Measurements from ENCODE around the gene ADISSP. TPM values are rescaled to one million over a fixed set of nuclear protein-coding genes. Genes with fewer than 3 reads are reported as not detected.

Gene ADISSP
- total RNA-seq, 2 donors from 2014 or later: 7.8 to 20.4 TPM

DNA sequence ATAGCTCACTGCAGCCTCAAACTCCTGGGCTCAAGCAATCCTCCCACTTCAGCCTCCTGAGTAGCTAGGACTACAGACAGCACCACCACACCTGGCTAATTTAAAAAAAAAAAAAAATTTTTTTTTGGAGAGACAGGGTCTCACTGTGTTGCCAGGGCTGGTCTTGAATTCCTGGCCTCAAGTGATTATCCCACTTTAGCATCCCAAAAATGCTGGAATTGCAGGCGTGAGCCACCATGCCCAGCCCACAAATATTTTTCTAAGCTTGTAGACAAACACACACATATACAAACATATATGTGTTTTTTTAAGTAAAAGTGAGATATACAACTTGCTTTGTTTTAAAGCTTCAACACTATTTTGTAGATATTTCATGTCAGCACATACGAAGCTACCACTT lies 24.3 kb downstream of the ADISSP start:
- ATAC-seq (ENCODE audit: insufficient number of reproducible peaks, low FRiP score, low read depth) (no peak), DNase-seq (ENCODE audit: low spot score) (no peak)
- TF ChIP-seq, protein P1, sequence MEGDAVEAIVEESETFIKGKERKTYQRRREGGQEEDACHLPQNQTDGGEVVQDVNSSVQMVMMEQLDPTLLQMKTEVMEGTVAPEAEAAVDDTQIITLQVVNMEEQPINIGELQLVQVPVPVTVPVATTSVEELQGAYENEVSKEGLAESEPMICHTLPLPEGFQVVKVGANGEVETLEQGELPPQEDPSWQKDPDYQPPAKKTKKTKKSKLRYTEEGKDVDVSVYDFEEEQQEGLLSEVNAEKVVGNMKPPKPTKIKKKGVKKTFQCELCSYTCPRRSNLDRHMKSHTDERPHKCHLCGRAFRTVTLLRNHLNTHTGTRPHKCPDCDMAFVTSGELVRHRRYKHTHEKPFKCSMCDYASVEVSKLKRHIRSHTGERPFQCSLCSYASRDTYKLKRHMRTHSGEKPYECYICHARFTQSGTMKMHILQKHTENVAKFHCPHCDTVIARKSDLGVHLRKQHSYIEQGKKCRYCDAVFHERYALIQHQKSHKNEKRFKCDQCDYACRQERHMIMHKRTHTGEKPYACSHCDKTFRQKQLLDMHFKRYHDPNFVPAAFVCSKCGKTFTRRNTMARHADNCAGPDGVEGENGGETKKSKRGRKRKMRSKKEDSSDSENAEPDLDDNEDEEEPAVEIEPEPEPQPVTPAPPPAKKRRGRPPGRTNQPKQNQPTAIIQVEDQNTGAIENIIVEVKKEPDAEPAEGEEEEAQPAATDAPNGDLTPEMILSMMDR (IDR thresholded peaks at IDR 0.05): no peak
- Histone ChIP-seq H3K36me3 (no peaks in the 10 kb centered on the region), H3K27ac (no peak overlapping the region), H3K9me3 (no peaks in the 10 kb centered on the region), H3K4me3 (no peak overlapping the region), H3K4me1 (ENCODE audit: control insufficient read depth in 1 of 2, low read depth in 2 of 2) (no peaks in the 10 kb centered on the region), H3K27me3 (replicated peaks; ENCODE audit: insufficient read depth) (no peaks in the 10 kb centered on the region)

DNA sequence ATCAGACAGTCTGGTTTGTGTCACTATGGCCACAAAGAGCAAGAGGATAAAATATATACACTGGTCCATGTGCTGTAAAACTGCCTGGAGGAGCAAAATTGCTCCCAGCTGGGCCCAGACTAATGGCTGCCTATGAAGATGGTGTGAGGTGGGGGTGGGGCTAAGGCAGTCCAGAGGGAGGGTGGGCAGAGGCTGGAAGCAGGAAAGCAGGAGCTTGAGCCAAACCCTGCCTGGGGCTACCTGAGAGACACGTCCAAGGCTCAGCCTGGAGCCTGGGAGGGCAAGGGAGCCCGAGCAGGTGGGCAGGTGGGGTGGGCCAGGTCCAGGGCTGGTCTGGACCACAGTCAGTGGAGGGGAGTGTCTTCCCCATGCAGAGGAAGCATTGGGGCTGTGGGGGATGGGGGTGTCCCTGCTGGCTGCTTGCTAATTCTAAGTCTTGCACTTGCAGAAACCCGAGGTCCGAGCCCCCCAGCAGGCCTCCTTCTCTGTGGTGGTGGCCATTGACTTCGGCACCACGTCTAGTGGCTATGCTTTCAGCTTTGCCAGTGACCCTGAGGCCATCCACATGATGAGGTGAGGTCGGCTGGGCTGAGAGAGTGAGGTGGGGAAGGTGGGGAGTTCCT lies 25.6 kb downstream of the ADISSP start:
- Histone ChIP-seq H3K4me1 (ENCODE audit: control insufficient read depth in 1 of 2, low read depth in 2 of 2) (no peaks in the 10 kb centered on the region), H3K4me3 (no peak overlapping the region), H3K27me3 (replicated peaks; ENCODE audit: insufficient read depth) (no peaks in the 10 kb centered on the region), H3K9me3 (no peaks in the 10 kb centered on the region), H3K36me3 (no peaks in the 10 kb centered on the region), H3K27ac (no peak overlapping the region)
- ATAC-seq (ENCODE audit: insufficient number of reproducible peaks, low FRiP score, low read depth) (no peak), DNase-seq (ENCODE audit: low spot score) (no peak)
- TF ChIP-seq, protein P1 (IDR thresholded peaks at IDR 0.05): no peak

DNA sequence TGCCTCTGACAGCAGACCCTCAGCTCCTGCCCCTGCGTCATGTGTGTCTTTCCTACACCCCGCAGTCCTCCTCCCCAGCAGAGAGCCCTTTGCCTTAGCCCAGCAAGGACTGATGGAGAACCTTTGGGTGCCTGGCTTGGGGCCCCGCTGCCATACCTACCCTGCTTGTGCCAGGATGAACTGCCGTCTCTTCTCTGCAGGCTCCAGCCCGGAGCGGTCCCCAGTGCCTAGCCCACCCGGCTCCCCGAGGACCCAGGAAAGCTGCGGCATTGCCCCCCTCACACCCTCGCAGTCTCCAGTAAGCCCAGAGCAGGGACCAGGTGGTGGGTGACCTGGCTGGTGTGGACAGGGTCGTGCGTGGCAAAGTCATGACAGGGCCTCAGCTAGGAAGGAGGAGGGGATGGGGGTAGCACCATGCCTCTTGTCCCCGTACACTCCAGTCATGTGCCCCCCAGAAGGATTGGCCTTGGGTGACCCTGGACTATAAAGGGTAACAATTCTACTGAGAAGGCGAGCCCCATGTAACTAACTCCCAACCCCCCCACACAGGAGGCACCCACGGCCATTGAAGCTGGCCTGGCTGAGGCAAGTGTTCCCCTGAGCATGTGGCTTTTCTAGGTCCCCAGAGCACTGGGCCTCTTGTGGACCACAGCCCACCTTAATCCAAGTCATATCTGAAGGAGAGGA lies 26.8 kb downstream of the ADISSP start:
- Histone ChIP-seq H3K9me3 (no peaks in the 10 kb centered on the region), H3K27me3 (replicated peaks; ENCODE audit: insufficient read depth) (no peaks in the 10 kb centered on the region), H3K4me1 (ENCODE audit: control insufficient read depth in 1 of 2, low read depth in 2 of 2) (no peaks in the 10 kb centered on the region), H3K36me3 (no peaks in the 10 kb centered on the region), H3K4me3 (no peak overlapping the region), H3K27ac (no peak overlapping the region)
- TF ChIP-seq, protein P1 (IDR thresholded peaks at IDR 0.05): no peak
- DNase-seq (ENCODE audit: low spot score): no peak
- no peak for ATAC-seq (ENCODE audit: insufficient number of reproducible peaks, low FRiP score, low read depth)

DNA sequence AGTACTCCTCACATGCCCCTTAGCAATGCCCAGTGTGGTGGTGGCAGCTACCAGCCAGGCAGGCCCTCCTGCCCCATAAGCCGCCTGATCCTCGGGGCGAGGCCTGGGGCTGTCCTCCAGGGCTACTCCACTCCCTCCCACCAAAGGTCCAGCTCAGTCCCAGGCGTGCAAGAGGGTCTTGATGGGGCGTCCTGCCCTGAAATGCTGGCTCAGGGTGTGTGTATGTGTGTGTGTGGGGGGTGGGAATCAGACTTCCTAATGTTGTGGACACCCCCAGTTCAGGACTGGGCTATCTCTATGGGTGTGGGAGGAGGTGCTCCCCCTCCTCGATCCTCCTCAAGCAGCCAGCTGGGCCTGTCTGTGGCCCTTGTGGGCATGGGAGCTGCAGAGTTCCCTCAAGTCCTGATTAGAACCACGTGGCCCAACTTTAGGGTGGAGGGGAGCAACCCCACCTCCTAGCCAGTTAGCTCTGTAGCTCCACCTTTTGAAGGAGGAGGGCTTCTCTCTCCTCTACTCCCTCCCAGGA lies 27.6 kb downstream of the ADISSP start:
- no peaks in the 10 kb centered on the region for H3K9me3 ChIP-seq
- ATAC-seq (ENCODE audit: insufficient number of reproducible peaks, low FRiP score, low read depth): no peak
- H3K36me3 ChIP-seq: no peaks in the 10 kb centered on the region
- TF ChIP-seq, protein P1 (IDR thresholded peaks at IDR 0.05): no peak
- H3K4me1 ChIP-seq (ENCODE audit: control insufficient read depth in 1 of 2, low read depth in 2 of 2): no peaks in the 10 kb centered on the region
- DNase-seq (ENCODE audit: low spot score): no peak
- no peak overlapping the region for H3K27ac ChIP-seq
- no peak overlapping the region for H3K4me3 ChIP-seq
- H3K27me3 ChIP-seq (replicated peaks; ENCODE audit: insufficient read depth): no peaks in the 10 kb centered on the region

DNA sequence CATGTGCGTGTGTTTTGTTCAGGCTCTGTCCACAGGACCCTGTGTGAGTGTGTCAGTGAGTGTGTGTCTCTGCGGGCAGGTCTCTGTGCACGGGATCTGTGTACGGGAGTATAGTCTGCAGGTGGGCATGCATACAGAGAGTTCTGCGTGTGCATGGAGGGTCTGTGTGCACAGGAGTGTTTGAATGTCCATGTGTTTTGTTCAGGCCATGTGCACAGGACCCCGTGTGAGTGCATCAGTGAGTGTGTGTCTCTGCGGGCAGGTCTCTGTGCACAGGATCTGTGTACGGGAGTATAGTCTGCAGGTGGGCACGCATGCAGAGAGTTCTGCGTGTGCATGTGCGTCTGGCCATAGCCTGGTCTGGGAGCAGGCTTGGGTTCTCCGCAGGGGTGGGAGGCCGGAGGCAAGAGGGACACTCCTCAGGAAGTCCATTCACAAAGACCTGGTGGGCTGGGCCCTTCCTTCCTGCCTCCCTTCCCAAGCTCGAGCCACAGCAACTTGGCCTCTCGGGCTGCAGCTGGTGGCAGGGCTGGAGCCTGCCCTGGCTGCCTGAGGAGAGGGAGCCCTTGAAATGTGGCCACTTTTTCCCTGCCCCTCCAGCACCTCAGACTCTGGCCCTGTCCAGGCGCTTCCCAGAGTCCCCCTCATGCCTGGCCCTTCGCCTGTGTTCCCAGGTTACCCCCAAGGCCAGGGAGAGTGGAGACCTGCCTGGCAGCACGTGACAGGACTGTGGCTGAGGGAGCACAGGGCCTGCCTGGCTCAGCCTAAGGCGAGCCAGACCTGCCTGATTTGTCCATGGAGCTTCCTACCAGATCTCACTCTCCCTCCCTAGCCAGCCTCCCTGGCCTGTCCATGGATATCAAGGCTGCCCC lies 28.3 kb downstream of the ADISSP start:
- no peak for DNase-seq (ENCODE audit: low spot score)
- Histone ChIP-seq H3K4me3 (no peak overlapping the region), H3K4me1 (ENCODE audit: control insufficient read depth in 1 of 2, low read depth in 2 of 2) (no peaks in the 10 kb centered on the region), H3K36me3 (no peaks in the 10 kb centered on the region), H3K9me3 (no peaks in the 10 kb centered on the region), H3K27ac (no peak overlapping the region), H3K27me3 (replicated peaks; ENCODE audit: insufficient read depth) (no peaks in the 10 kb centered on the region)
- no peak for ATAC-seq (ENCODE audit: insufficient number of reproducible peaks, low FRiP score, low read depth)
- TF ChIP-seq, protein P1 (IDR thresholded peaks at IDR 0.05): no peak

All from thoracic aorta (tissue), 2 donors.